IPS DF 6.9 (cell line): ENCODE results near the gene CRYBA4.

Source experiments
- DNase-seq: peaks from one replicate; pipeline ENCODE4 v3.0.0-alpha.2; 2013; ENCODE audit warnings: low read depth, low spot score
- H3K27ac ChIP-seq: one replicate; pipeline ENCODE4 v1.5.1; 2013; ENCODE audit warnings: low read length, control low read depth
- H3K27me3 ChIP-seq: 2 replicates; pipeline ENCODE4 v1.6.1; 2013; ENCODE audit warnings: mild to moderate bottlenecking, low read length; ENCODE audit not compliant: control insufficient read depth, insufficient read depth
- H3K36me3 ChIP-seq: 2 replicates; pipeline ENCODE4 v1.6.1; 2013; ENCODE audit warnings: low read length; ENCODE audit not compliant: control insufficient read depth, insufficient read depth
- H3K4me1 ChIP-seq: 2 replicates; pipeline ENCODE4 v1.6.1; 2013; ENCODE audit warnings: low read length; ENCODE audit not compliant: control insufficient read depth, insufficient read depth
- H3K4me3 ChIP-seq: 2 replicates; pipeline ENCODE4 v1.5.1; 2013; ENCODE audit warnings: mild to moderate bottlenecking, low read length
- H3K9me3 ChIP-seq: 2 replicates; pipeline ENCODE4 v1.6.1; 2013; ENCODE audit warnings: low read length, inconsistent platforms; ENCODE audit not compliant: control insufficient read depth, insufficient read depth
- WGBS: extraction: QIAGEN DNeasy Blood & Tissue Kit; methylation state at CpG from one replicate; pipeline ENCODE4 v1.1.7; 2013; ENCODE audit warnings: mixed read lengths, missing lambda C conversion rate; ENCODE audit not compliant: insufficient read length, insufficient coverage; 5-methylcytosine and 5-hydroxymethylcytosine counted together

Gene CRYBA4

DNA sequence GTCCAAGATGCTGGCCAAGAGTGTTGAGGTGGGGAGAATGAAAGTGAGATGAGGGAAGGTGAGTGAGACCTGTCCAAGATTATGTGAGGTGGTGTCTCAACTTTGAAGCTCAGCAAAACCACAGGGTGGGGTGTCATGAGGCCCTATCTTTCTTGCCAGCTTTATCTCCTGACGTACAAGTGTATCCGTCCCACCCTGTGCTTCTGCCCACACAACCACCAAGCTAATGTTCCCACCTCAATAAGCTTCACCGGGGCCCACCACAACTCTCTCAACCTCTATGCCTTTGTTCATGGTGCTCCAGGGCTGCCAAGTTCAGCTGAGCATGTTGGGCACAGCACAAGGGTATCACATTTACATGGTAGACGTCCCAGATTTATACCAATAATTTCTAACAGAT lies 24.7 kb upstream of the CRYBA4 start:
- DNase-seq, result no peak
- H3K27me3 ChIP-seq, result no peaks in the 10 kb centered on the region
- no CpG with 5 or more reads among the region's 4 CpGs for WGBS
- H3K9me3 ChIP-seq, result no peaks in the 10 kb centered on the region
- no peak overlapping the region for H3K4me3 ChIP-seq
- no peaks in the 10 kb centered on the region for H3K4me1 ChIP-seq
- no peak overlapping the region for H3K27ac ChIP-seq
- no peaks in the 10 kb centered on the region for H3K36me3 ChIP-seq

DNA sequence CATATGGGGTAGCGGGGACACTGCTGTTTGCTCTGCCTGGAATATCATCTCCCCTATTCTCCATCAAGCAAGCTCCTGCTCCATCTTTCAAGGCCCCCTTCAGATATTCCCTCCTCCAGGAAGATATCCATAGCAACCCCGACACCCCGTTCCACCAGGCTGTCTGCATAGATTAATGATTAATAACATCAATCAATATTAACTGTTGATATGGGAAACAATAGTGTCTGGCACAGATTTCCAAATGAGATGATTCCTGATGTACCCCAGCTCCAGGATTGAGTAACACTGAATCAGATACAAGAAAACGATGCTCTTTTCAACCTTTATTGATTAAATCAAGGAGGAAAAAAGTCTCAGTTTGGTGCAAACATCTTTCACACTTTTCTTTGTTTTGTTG lies 24.3 kb upstream of the CRYBA4 start:
- no peak overlapping the region for H3K27ac ChIP-seq
- H3K36me3 ChIP-seq, result no peaks in the 10 kb centered on the region
- no peaks in the 10 kb centered on the region for H3K9me3 ChIP-seq
- no peaks in the 10 kb centered on the region for H3K4me1 ChIP-seq
- WGBS, result no CpG with 5 or more reads among the region's 4 CpGs
- H3K27me3 ChIP-seq, result no peaks in the 10 kb centered on the region
- H3K4me3 ChIP-seq, result no peak overlapping the region
- DNase-seq, result no peak

DNA sequence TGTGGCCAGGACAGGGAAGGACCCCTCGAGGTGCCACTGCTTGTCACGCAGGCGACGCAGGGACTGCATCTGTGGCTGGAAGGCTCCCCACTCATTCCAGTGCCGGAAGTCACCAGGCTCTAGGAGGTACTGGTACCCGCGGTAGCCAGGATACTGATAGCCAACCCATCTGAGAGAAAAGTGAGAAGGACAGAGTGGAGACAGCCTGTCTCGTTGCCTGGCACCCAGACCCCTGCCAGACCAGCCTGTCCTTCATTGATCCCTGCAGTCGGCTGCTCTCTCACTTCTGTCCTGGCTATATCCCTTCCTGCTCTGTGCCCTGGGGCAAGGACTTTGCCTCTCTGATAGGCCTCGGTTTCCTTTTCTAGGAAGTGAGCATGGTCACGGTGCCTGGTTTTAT lies 22.3 kb upstream of the CRYBA4 start:
- H3K36me3 ChIP-seq, result no peaks in the 10 kb centered on the region
- no peak overlapping the region for H3K27ac ChIP-seq
- no peak overlapping the region for H3K4me3 ChIP-seq
- no peaks in the 10 kb centered on the region for H3K9me3 ChIP-seq
- no CpG with 5 or more reads among the region's 11 CpGs for WGBS
- DNase-seq, result no peak
- no peaks in the 10 kb centered on the region for H3K27me3 ChIP-seq
- H3K4me1 ChIP-seq, result no peaks in the 10 kb centered on the region

GRCh38 chr22:26601726-26602125 lies 20.0 kb upstream of the CRYBA4 start:
- DNase-seq, result no peak
- H3K9me3 ChIP-seq, result no peaks in the 10 kb centered on the region
- H3K4me3 ChIP-seq, result no peak overlapping the region
- WGBS, result no CpG with 5 or more reads among the region's 12 CpGs
- H3K4me1 ChIP-seq, result no peaks in the 10 kb centered on the region
- no peaks in the 10 kb centered on the region for H3K27me3 ChIP-seq
- no peak overlapping the region for H3K27ac ChIP-seq
- H3K36me3 ChIP-seq, result no peaks in the 10 kb centered on the region

DNA sequence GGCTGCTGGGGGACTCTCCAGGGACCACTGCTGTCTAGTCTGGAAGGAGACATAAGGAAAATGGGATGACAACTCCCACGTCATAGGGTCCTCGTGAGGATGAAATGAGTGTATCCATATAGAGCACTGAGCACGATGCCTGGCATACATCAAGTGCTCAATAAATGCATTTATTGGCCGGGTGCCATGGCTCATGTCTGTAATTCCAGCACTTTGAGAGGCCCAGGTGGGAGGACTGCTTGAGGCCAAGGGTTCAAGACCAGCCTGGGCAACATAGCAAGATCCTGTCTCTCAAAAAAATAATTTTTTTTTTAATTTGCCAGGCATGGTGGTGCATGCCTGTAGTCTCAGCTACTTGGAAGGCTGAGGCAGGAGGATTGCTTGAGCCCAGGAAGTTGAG lies 19.6 kb upstream of the CRYBA4 start:
- WGBS, result no CpG with 5 or more reads among the region's 4 CpGs
- Histone ChIP-seq H3K9me3 (no peaks in the 10 kb centered on the region), H3K4me1 (no peaks in the 10 kb centered on the region), H3K4me3 (no peak overlapping the region), H3K27ac (no peak overlapping the region), H3K27me3 (no peaks in the 10 kb centered on the region), H3K36me3 (no peaks in the 10 kb centered on the region)
- DNase-seq, result no peak

DNA sequence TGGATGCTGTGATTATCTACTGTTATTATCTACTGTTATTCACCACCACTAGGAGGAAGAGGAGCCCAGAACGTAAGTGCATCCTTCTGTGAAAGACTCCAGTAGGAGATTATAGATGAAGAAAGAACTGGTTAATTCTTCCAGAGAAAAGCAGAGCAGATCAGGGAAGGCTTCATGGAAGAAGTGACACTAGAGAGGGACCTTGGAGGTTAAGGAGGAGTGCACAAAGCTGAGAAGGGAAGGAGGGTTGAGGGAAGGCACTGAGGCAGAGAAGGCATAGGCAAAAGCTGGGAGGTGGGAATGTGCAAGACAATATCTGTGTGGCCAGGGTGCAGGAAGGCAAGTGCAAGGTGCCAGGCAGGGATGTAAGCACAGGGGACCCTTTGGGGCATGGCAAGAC lies 17.4 kb upstream of the CRYBA4 start:
- Histone ChIP-seq H3K36me3 (no peaks in the 10 kb centered on the region), H3K4me3 (no peak overlapping the region), H3K27me3 (no peaks in the 10 kb centered on the region), H3K9me3 (no peaks in the 10 kb centered on the region), H3K4me1 (no peaks in the 10 kb centered on the region), H3K27ac (no peak overlapping the region)
- DNase-seq, result no peak
- no CpG with 5 or more reads among the region's 1 CpG for WGBS

DNA sequence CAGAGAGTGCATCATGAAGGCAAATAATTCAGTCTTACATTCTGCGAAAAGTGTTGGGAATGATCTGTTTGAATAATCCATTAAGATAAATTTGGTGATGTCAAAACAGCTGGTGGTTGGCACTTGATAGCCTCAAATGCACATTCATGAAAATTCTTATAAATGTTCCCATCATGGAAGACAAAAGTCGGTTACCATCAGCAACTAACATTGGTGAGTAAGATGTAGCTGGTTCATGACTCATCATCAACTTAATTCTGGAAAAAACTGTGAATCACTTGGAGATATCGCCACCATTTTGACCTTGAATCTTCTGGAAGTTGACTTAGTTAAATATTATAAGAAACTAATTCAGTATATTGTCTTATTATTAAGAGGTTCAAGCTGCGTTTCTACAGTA lies 15.2 kb upstream of the CRYBA4 start:
- no peaks in the 10 kb centered on the region for H3K9me3 ChIP-seq
- DNase-seq, result no peak
- WGBS, result no CpG with 5 or more reads among the region's 4 CpGs
- no peaks in the 10 kb centered on the region for H3K4me1 ChIP-seq
- no peaks in the 10 kb centered on the region for H3K36me3 ChIP-seq
- no peak overlapping the region for H3K4me3 ChIP-seq
- H3K27ac ChIP-seq, result no peak overlapping the region
- H3K27me3 ChIP-seq, result no peaks in the 10 kb centered on the region

- Histone ChIP-seq H3K36me3 (no peaks in the 10 kb centered on the region), H3K9me3 (no peaks in the 10 kb centered on the region), H3K27me3 (peaks cover 7% of the 10 kb centered on the region), H3K27ac (no peak overlapping the region), H3K4me3 (no peak overlapping the region), H3K4me1 (peaks cover 8% of the 10 kb centered on the region)
- no CpG with 5 or more reads among the region's 2 CpGs for WGBS
- DNase-seq, result no peak
Measured at GRCh38 chr22:26608129-26608528, 13.6 kb upstream of the CRYBA4 start.

DNA sequence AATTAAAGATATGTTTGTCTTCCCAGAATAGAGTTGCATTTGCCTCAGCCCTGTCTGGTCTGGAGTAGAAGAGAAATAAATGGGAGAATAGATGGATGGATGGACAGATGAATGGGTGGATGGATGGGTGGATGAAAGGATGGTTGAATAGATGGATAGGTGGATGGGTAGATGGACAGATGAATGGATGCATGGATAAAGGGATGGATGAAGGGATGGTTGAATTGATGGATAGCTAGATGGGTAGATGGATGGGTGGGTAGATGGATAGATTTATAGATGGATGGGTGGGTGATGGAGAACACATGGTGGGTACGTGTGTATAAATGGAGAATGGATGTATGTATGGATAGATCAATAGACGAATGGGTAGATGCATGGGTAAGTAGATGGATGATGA lies 12.5 kb upstream of the CRYBA4 start:
- WGBS, result 100% methylated on average over 2 of the region's 2 CpGs
- Histone ChIP-seq H3K4me3 (no peak overlapping the region), H3K4me1 (peaks cover 8% of the 10 kb centered on the region), H3K9me3 (no peaks in the 10 kb centered on the region), H3K27ac (no peak overlapping the region), H3K27me3 (peaks cover 8% of the 10 kb centered on the region), H3K36me3 (no peaks in the 10 kb centered on the region)
- no peak for DNase-seq

DNA sequence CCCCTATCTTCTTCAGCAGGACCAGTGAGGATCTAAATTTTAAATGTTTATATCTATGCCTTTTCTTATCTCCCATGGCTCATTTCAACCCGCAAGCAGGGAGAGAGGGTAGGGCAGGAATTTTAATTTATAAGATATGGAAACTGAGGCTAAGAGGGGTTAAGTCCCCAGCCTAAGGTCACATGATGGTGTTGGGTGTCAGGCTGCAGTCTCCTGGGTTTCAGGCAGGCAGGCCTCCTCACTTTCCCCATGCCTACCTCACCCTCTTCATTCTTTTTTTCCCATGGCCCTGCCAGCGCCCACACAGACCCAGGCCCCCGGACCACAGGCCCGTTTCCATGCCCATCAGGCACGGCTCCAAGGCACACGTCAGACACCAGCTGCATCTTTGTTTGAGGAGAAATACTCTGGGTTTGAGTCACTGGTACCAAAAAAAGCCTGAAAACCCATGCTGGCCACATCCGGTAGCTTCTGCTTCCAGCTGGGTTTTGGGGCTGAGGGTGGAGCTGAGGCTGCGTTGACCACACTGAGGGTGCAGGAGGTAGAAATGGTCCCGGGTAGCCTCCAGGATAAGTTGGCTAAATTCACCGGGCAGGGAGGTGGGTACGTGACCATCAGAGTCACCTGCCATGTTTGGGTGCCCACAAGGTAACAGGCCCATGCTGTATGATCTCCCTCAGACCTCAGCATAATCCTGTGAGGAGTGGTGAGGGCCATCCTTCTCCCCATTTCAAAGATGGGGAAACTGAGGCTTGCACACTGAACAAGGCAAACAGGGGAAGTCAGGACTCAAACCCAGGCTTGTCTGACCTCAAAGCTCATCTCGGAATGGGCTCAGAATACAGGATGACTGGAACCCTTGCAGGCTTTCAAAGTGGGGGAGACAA lies 11.4 kb upstream of the CRYBA4 start:
- no peak for DNase-seq
- H3K36me3 ChIP-seq, result no peaks in the 10 kb centered on the region
- H3K27me3 ChIP-seq, result peaks cover 10% of the 10 kb centered on the region
- WGBS, result no CpG with 5 or more reads among the region's 12 CpGs
- H3K9me3 ChIP-seq, result no peaks in the 10 kb centered on the region
- H3K27ac ChIP-seq, result no peak overlapping the region
- peaks cover 10% of the 10 kb centered on the region for H3K4me1 ChIP-seq
- H3K4me3 ChIP-seq, result no peak overlapping the region

DNA sequence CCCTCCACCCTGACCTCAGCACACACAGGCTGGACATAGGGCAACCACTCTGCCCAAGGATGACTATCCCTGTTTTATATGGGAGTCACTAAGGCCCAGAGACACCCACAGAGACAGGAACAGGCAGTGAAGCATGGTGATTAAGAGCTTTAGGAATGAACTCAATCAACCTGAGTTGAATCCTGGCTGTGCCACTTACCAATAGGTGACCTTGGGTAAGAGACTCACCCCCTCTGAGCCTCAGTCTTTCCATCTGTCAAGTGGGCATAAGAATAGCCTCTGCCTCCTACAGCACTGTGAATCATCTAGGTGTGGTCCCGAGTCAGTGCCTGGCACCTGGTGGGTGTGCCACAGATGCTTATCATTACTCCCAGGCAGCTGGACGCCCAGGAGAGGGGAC lies 10.8 kb upstream of the CRYBA4 start:
- H3K4me1 ChIP-seq, result peaks cover 10% of the 10 kb centered on the region
- H3K27ac ChIP-seq, result no peak overlapping the region
- H3K4me3 ChIP-seq, result no peak overlapping the region

More for the DNA sequence above, 10.8 kb upstream of the CRYBA4 start:
- WGBS, result no CpG with 5 or more reads among the region's 2 CpGs
- Histone ChIP-seq H3K9me3 (no peaks in the 10 kb centered on the region), H3K27me3 (peaks cover 10% of the 10 kb centered on the region), H3K36me3 (no peaks in the 10 kb centered on the region)
- no peak for DNase-seq
